ENCODE data around the gene DCHS1.

DCHS1 gene

GRCh38 chr11:6647836-6648235, 7.8 kb downstream of the DCHS1 start:
- no peak for DNase-seq (ENCODE audit: low read depth in 2 of 2)

DNA sequence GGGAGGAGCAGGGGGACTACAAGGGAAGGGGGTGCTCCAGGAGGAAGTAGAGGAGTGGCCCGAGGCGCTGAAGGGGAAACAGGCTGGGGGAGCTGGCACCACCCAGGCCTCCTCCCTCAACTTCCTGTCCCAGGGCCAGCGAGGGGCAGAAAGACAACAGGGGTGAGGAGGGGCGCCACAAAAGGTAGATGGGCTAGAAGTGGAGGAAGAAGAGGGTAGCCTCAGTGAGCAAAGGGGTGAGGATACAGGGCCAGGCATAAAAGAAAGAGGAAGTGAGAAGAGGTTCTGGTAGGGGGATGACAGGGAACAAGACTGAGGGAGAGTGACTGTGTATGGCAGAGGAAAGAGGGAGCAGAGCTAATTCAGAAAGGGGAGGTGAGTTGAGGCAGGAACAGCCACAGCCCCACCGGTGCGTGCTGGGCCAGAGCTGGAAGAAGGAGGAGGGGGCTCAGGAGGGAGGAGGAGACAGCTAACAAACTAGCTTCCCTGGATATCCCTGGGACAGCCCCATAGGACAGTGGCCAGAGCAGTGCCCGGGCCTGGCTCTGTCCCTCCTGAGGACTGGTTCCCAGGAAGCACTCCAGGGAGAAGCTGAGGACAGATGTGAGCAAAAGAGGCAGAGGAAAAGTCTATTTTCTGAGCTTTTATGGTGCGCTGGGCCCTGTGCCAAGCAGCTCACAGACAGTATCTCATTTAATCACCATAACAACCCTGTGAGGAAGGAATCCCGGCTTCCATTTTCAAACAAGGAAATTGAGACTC, 8.5 kb downstream of the DCHS1 start:
- no peak for DNase-seq (ENCODE audit: low read depth in 2 of 2)

GRCh38 chr11:6646576-6646917, 9.1 kb downstream of the DCHS1 start:
- no peak for DNase-seq (ENCODE audit: low read depth in 2 of 2)

DNA sequence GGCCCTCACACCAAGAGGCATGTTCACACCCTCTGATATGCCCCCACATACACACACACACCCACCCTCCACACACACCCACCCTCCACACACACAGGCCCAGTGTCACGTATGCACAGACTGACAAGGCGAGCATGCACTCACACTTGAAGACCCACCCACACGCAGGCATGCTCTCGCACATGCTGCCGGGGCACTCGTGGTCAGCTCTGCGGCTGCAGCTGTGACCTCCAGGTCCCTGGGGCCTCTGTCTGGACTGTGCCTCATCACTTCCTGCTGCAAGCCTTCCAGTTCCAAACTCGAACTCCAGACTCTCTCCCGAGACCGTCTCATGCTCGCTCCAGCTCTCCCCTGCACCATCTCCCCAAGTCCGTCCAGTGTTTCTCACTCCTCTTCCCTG, 9.5 kb downstream of the DCHS1 start:
- DNase-seq (ENCODE audit: low read depth in 2 of 2) = no peak

GRCh38 chr11:6642957-6643356, 12.7 kb downstream of the DCHS1 start:
- DNase-seq (ENCODE audit: low read depth in 2 of 2) = no peak

- no peak for DNase-seq (ENCODE audit: low read depth in 2 of 2)
Measured at GRCh38 chr11:6640985-6641701, 14.5 kb downstream of the DCHS1 start.

- no peak for DNase-seq (ENCODE audit: low read depth in 2 of 2)
Measured at GRCh38 chr11:6640036-6640984, 15.3 kb downstream of the DCHS1 start.

DNA sequence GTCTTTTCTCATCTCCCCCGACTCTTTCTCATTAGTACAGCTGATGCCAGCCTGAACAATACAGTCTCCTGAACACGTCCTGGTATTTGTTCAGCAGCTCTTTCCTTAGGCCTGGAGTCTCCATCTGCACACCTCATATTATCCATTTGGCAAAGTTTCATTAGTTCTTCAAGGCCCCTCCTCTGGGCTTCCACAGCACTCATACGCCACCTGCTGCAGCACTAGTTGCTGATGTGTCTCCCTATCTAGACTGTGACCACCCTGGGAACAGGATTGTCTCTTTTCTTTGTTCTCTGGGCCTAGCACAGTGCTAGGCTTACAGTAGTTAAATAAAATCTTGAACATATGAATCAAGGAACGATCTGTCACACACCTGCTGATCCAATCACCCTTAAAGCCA, 17.2 kb downstream of the DCHS1 start:
- DNase-seq (ENCODE audit: low read depth in 2 of 2) = no peak

- DNase-seq (ENCODE audit: low read depth in 2 of 2) = no peak
Measured at GRCh38 chr11:6637871-6638270, 17.7 kb downstream of the DCHS1 start.

DNA sequence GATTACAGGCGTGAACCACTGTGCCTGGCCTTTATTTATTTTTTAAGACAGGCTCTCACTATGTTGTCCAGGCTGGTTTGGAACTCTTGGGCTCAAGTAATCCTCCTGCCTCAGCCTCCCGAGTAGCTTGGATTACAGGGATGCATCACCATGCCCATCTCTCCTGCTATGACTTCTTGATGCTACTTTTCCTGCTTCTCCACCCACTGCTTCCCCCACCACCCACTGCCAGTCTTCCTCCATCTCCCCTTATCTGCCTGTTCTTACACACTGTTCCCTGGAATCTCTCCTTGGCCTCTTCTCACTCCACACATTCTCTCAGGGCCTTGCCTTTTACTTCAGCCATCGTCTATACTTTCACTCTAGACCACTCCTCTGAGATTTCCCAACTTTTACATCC, 19.1 kb downstream of the DCHS1 start:
- DNase-seq (ENCODE audit: low read depth in 2 of 2) = no peak

- DNase-seq (ENCODE audit: low read depth in 2 of 2) = no peak
Measured at GRCh38 chr11:6635082-6635932, 20.3 kb downstream of the DCHS1 start.

GRCh38 chr11:6634534-6634933, 21.1 kb downstream of the DCHS1 start:
- DNase-seq (ENCODE audit: low read depth in 2 of 2) = no peak

GRCh38 chr11:6633422-6634408, 21.9 kb downstream of the DCHS1 start:
- DNase-seq (ENCODE audit: low read depth in 2 of 2) = no peak

GRCh38 chr11:6632116-6633073, 23.2 kb downstream of the DCHS1 start:
- DNase-seq (ENCODE audit: low read depth in 2 of 2) = no peak

GRCh38 chr11:6631361-6631890, 24.2 kb downstream of the DCHS1 start:
- DNase-seq (ENCODE audit: low read depth in 2 of 2) = no peak

- no peak for DNase-seq (ENCODE audit: low read depth in 2 of 2)
Measured at GRCh38 chr11:6630632-6631291, 24.8 kb downstream of the DCHS1 start.

DNA sequence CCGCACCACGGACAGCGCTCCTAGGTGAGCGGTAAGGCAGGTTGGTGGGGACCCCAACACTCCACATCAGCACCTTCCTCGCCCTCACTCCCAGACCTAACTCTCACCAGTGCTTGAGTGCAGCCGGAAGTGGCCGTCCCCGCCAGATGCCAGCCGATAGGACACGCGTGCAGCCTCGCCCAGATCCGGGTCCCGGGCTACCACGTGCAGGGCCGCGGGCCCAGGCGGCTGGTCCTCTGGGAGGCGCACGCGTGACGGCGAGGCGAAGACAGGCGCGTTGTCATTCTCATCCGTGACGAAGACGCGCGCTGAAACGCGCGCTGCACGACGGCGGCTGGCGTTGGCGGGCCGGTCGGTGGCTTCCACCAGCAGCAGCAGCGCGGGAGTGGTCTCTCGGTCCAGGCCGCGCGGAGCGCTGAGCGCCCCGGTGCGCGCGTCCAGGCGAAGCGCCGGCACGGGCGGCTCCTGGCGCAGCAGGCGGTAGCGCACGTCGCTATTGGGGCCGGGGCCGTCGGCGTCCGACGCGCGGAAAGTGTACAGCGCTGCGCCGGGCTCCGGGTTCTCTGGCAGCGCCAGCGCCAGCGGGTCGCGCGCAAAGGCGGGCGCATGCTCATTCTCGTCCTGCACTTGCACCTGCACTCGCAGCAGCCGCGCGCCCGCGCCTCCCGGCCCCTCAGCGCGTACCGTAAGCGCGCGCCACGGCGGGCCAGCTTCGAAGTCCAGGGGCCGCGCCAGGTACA, 25.5 kb downstream of the DCHS1 start:
- DNase-seq (ENCODE audit: low read depth in 2 of 2) = no peak

DNA sequence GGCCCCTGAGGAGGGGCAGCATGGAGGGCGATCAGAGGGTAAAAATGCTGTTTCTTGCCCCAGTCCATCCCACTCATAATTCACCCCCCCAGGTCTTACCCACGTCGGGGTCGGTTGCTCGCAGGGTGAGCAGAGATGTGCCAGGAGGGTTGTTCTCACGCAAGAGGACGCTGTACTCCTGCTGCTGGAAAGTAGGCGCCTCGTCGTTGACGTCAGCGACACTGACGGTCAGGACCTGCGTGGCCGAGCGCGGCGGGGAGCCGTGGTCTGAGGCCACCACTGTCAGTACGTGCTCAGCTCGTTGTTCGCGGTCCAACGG, 26.1 kb downstream of the DCHS1 start:
- DNase-seq (ENCODE audit: low read depth in 2 of 2) = no peak
